HTERT RPE-1 (cell line): ENCODE measurements around the gene GALNT10.

Experiments used
- in situ Hi-C: fragments of 300-500 bp; cut with MboI; formaldehyde crosslinking; loops from 4 replicates; pipeline ENCODE4 v1.14.3; 2020; ENCODE audit warnings: low sequenced_read_pairs

GALNT10 gene

DNA sequence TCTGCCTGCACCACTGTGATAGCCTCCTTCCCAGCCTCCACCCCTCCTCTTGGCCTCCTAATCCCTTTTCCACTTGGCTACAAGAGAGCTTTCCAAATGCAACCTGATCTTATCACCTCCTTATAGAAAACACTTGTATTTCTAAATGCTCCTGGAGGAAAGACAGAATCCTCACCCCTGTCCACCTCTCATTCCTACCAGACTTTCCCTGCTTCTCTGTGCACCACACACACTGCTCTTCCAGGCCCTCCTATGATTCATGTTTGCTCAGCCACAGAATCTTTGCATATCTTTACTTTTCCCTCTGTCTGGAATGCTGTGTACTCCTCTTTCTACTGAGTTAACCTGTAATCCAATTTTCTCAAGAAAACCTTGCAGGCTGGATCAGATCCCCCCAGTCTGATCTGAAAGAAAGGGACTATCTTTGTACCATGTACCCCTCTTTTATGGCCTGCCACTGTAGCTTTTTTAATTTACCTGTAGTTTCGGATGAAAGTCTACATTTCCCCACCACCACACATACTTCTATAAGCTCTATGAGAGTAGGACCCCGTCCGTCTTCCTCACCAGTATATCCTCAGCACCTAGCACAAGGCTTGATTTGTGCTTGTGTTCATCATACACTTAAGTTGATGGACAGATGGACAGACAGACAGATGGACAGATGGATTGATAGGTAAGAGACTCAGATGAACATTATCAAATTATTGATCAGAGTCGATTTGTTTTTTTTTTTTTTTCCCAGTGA, 95.3 kb downstream of the GALNT10 start:
- in situ Hi-C loops = no loop called here

DNA sequence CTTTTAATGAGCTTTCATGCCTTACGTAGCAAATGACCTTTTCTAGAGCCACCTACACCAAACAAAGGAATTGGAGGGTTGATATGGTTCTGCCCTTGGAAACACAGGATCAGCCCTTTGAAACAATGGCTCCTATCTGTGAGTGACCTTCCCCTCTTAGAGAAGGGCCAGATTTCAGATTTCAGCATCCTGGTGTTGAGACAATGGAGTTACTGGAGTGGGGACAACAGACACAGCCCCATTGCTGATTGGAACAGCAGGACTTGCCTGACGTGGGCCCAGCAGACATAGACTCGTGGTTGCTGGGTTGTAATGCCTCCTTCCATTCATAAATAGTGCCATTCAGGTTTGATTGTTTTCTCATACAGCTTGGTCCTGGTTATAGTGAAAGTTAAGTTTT, 96.0 kb downstream of the GALNT10 start:
- in situ Hi-C loops = no loop called here

DNA sequence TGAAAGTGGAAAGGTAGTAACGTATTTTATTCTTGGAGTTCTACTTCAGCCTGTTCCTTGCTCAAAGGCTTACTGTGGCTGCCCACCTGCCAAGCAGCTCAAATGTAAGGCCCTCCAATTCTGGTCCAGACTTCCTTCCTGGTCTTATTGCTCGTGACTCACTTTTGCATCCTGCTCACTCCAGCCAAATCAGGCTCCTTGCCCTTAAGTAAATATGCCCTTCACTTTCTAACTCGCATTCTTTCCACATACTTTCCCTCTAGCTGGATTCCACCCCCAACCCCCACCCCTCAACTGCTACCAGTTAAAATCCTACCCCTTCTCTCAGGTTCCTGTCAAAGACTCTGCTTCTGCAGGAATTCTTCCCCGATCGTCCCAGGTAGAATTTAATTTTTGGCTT, 96.6 kb downstream of the GALNT10 start:
- in situ Hi-C loops = no loop called here

DNA sequence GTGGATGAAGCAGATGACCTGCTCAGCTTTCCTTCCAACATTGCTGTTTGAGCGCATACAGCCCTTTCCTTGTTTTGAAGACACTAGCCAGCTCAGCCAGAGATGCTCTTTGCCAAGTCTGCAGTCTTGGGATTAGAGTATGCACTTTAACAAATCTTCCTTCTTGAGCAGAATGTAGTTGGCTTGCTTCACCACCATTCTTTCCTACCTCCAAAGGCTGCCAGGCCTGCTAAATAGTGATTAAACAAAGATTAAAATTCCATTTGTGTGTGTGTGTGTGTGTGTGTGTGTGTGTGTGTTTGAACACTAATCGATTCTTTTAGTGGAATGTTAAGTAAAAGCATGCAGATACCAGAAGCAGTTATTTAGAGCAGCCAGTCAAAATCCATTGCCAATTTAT, 97.6 kb downstream of the GALNT10 start:
- in situ Hi-C loops = no loop called here

DNA sequence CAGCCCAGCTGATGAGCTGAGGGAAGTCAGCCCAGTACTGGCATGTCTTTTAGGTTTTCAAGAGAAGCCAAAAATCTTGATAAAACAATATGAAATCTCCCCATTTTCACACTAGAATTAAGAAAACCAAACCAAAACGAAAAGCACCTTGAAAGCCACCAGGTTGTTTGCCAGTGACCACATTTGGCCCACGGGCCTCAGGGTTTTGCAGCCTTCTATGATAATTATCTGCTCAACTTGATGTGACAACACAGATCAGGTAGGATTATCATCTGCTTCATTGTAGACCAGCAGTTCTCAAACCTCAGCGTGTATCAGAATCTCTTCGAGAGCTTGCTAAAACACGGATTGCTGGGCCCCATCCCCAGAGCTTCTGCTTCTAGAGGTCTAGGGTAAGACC, 101.4 kb downstream of the GALNT10 start:
- in situ Hi-C loops = no loop called here

DNA sequence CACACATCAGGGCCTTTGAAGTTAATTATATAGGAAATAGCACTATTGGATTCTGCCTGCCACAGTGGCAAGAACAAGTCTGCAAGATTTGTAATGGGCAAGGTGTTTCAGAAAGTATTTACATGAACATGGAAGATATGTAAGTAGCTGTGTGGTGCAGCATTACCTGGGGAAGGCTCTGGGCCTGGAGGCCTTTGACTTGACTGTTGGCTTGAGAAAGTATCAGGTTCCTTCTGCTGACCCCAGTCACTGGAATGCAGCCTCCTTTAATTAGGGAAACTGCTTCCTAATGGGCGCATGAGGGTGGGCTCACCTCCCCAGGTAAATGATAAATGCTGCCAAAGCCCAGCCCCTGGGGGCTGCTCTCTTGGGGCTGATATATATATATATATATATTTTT, 102.7 kb downstream of the GALNT10 start:
- in situ Hi-C loops = no loop called here

DNA sequence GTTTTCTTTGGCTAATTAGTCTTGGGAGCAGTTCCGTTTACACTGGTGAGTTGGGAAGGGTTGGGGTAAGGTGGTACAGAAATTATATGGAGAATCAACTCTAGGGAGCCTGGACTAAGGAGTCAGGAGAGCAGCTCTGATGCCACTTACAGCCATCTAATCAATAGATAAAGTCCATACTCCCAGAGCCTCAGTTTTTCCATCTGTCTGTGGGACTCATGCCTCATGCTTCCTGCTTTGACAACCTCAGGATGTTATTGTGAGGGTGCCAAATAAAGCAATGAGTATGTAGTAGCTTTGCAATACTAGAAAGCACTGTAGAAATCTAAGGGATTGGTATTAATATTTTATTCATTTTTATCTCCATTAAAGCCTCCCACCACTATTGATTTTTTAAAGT, 105.0 kb downstream of the GALNT10 start:
- in situ Hi-C loops = no loop called here

DNA sequence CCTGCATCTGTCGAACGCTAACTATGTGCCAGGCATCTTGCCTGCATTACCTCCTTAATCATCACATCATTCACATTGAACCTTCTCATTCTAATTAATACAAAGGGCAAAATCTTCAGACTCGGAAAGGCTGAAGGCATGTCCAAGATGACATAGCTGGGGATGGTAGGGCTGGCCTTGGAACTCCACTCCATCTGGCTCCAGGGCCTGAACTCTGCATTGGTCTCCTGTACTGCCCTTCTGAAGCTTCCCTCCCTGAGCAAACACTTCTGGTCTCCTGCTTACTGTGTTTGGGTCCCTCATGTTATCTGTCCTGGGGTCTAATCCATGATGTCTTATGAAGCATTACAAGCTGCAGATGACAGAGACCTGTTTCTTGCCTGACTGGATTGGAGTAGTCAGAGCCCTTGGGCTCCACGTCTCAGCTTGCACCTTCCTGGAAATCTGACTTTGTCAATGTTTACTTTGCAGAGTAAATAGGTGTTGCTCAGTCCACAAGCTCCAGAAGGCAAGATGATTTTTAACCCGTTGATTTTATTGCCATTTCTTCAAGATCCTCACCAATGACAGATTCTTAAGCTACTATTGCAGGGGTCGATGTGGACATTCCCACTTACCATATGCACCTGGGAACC, 106.1 kb downstream of the GALNT10 start:
- in situ Hi-C loops = no loop called here

DNA sequence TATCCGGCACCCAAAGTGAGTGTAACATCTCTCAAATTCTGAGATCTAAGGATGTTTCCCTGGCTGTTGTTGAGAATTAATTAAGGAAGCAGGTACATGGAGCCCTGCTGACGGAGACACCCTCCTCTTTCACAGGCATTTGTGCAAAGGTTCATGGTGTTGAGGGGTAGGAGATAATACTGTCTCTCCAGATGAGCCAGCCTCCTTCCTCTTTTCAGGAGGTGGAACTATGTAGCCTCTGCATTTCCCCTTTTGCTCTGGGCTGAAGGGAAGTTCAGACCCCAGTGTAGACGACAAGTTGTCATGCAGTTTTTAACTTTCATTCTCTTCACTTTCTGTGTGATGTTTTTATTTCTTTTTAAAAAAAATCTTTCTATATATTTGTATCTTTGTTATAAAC, 107.5 kb downstream of the GALNT10 start:
- in situ Hi-C loops = no loop called here

DNA sequence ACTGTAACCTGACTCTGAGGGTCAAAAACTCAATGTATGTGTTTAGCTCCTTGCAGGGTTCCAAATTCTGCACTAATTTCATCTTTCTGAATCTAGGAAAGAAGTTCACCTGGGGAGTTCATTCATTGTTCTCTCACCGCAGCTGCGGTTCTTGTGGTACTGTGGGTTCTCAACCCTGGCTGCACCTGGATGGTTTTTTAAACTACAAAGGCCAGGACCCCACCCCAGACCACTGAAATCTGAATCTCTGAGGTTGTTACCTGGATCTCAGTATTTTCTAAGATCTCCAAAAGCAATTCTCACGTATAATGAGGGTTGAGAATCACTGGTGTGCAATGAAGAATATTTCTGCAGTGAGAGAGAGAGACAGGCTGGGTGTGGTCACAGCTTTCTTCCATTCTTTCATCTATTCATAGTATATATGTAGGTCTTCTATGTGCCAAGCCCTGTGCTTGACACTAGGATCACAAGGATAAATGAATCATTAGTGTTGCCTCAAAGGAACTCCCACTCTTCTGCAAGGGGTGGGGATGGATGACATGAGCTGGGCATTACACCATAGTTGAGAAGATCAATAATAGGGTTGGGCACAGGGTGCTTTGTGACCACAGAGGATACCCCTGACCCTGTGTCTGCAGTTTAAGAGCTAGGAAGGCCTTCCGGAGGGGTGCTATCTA, 109.8 kb downstream of the GALNT10 start:
- in situ Hi-C loops = no loop called here

DNA sequence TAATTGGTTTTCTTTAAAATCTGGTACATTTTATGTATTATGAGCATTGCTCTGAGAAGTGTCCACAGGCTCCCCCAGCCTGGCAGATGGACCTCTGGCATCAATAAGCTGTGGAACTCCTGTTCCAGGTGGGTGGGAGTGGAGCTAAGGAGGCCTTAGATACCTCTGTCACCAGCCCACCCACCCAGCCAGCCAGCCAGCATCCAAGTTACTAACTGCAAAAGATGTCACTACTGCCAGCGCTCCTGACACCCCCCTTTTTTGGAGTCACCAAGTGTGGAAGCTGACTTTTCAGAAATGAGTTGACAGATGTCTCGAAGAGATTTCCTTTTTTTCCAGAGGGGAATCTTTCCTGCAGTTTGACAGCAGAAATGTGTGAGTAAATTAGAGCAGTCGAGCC, 111.2 kb downstream of the GALNT10 start:
- in situ Hi-C loops = no loop called here

DNA sequence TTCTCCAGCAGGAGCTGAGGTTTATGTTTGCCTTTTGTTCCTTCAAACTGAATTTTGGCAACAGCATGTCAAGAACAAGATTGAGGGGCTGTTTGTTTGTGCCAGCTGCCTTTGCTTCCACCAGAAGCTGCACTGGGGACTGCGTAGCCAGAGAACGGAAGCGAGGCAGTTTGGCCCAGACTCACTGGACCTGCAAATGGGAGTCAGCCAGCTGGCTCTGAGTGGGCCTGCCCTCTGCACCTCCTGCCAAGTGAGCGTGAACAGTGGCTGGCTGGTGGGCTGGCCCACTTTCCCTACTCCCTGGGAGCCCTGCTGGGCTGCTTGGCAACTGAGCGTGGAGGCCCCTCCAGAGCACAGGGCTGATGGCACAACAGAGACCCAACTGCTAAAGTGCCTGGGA, 111.6 kb downstream of the GALNT10 start:
- in situ Hi-C loops = no loop called here

DNA sequence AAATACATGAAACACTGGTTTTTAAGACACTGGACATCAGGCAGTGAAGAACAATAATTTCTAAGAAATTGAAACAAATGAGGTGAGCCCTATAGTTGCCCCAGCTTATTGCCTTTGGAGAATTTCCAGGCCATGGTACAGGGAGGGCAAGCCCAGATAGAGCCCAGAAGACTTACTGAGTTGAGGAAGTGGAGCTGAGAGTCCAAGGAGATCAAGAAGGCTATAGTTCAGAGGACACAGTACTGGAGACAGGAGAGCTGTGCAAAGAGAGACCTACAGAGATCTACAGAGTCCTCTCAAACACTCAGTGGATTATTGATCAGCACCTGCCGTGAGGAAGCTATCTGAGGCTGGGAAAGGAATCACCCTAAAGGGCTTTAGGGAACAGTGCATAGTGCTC, 112.6 kb downstream of the GALNT10 start:
- in situ Hi-C loops = no loop called here

DNA sequence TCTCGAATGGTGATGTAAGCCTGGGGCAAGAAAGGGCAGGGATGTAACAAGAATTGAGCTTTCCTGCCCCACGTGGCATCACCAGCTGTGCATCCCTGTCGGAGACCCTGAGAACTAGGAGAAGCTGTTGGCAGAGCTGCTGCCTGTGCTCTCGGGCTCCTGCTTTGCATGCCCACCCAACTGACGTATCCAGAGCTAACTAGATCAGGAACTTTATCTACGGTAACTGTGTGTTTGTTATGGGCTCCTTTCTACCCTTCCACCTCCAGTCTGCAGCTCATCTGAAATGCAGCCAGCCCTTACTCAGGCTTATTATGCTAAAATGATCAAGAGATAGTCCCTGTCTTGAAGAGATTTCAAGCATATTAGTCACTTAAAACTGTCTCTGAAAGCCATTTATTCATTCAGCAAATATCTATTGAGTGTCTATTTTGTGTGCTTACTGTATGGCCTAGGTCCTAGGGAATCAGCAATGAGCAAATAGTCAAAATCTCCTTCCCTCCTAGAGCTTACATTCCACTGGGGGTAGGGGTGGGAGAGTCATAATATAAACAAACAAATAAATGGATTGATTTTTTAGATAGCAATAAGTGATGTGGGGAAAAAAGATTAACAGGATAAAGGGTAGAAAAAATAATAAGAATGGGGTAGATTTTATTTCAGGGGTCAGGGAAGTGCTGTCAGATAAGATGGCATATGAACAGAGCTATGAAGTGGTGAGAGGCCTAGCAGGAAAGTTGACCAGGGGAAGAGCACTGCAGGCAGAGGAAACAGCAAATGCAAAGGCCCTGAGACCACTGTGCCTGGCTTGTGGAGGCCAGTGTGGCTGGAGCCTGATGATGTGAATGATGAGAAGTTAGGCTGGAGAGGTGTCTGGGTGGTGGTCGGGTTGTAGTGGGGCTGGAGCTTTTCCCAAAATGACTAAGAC, 118.2 kb downstream of the GALNT10 start:
- in situ Hi-C loops = no loop called here

DNA sequence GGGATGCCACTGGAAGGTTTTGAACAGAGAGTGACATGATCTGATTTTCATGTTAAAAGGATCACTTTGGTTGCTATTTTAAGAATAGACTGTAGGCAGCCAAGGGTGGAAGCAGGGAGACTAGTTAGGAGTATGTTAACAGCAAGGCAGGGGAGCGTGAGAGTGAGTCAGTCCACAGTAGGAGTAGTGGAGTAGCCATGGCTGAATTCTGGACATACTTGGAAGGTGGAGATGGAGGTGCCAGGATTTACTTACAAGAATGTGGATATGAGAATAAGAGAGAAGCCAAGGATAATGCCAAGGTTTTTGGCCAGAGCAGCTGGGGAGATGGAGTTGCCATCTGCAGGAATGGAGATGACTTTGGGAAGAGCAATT, 118.8 kb downstream of the GALNT10 start:
- in situ Hi-C loops = no loop called here

DNA sequence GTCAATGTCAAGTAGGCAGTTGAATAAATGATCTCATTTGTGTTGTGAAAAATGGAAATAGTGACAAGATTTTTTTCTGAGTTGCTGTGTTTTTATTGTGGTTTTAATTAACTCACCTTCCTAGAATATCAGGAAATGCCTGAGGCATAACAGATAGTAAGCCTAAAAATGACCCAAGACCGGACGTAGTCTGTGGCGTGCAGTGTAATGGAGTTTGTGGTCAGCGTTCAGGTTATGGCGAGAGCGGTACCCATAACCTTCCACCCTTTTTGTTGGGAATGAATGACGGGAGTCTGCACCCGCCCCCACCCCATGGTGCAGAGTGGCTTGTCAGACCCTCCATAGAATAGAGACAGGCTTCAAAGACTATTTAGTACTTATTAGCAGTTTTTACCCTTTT, 119.3 kb downstream of the GALNT10 start:
- in situ Hi-C loops = no loop called here

DNA sequence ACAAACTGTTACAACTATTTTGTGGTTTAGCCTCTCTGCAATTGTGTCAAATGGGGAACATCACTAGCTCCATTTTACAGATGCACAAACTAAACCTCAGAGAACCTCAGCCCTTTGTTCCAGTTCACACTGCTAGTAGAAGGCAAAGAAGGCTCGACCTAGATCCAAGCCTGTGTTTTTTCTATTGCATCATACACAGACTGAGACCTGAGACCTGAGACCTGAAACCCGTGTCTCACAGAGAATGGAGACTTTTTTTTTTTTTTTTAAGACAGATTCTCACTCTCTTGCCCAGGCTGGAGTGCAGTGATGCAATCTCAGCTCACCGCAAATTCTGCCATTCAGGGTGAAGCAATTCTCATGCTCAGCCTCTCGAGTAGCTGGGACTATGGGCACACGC, 120.8 kb downstream of the GALNT10 start:
- in situ Hi-C loops = no loop called here

DNA sequence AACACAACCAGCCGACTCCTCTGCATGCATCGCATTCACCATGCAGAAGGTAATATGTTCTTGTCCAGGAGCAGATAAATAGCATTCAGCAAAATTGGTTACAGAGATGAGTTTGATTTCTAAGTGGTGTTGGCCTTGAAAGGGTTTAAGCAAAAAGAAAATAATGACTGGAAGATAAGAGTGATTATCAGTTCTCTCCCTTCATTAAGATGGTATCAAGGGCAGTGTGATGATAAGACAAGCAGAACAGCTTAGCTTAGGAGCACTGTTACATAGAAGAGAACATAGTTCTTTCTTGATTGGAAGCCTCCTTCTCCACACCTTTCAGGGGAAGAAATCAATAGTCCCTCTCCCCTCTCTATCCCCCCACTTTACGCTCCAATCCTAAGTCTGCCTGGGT, 121.5 kb downstream of the GALNT10 start:
- in situ Hi-C loops = no loop called here

DNA sequence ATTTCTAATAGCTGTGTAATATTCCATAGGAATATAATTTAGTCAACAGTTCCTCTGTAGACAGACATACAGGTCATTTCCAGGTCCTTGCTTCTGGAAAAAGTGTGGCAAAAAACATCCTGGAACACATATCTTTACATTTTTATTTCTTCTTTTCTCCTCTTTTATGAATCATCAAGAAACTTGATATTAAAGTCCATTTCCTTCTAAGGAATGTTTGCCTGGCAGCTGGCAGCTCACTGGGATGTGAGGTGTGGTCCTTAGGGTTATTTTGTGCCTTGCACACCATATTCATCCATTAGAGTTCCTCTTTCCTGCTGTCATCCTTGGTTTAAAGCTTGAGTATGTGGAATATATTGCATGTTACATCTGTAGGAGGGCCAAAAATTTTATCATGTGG, 122.0 kb downstream of the GALNT10 start:
- in situ Hi-C loops = no loop called here

DNA sequence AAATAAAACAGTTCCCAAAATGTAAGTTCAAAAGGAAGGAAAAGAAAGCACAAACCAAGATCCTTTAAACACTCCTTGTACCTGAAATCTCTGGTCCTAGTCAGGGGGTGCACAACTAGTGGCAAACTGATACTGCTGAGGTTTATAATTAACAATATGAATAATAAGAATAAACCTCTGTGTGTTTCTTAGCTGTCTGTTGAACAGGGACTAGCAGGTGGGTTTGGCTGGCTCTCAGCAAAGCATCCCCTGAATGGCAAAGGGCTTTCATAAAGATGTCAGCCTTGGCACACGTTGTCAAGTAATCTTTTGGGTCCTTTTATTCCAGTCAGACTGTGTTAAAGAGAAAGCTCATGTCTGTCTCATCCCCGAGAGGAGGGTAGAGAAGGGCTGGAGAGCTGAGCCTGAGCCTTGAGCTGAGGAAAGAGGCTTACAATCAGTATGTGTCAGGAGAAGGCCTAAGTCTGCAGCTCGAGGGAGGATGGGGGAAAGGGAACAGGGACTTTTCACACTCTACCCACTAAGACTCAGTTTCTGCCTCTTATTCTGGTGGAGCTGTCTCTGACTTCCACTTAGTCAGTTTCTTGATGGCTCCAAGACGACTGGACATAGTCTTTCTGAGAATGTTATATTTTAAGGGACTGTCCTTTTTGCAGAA, 123.0 kb downstream of the GALNT10 start:
- in situ Hi-C loops = no loop called here

DNA sequence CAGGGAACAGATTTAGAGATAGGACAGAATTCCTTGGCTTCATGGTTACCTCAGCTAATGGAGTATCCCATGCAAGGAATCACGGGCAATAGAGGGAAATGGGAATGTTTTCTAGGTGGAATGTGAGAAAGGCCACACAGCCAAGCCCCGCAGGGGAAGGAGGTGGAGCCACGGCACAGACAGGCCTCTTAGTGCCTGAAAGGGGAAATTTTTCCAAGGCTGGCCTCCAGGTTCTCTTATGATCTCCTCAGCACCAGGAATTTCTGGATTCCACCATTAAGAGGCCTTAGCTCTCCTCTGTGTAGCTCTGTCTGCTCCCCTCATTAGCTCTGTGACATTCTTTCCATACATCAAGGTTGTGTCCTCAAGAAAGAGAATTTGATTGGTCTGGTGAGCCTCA, 124.7 kb downstream of the GALNT10 start:
- in situ Hi-C loops = no loop called here
